K562 (cell line): ENCODE measurements around the gene ODAD4. TPM values are rescaled to one million over a fixed set of nuclear protein-coding genes. Genes with fewer than 3 reads are reported as not detected.
A peak's percentile ranks its signal among the peaks of the same experiment; 100 is the strongest.

Experiments used
- CHD2 ChIP-seq: IDR thresholded peaks from 2 replicates; pipeline ENCODE4 v1.6.1; 2011; ENCODE audit warnings: low read depth, low read length
- CSDE1 ChIP-seq, 2 experiments: fragments of 450-650 bp; IDR thresholded peaks; 2 replicates each; pipeline ENCODE4 v1.6.1; 2016; ENCODE audit warnings: mild to moderate bottlenecking in 1 of 2
- GATAD2A ChIP-seq: fragments of 450-650 bp; IDR thresholded peaks from 2 replicates; pipeline ENCODE4 v1.6.1; 2017
- HMGN3 ChIP-seq: IDR thresholded peaks from 2 replicates; pipeline ENCODE4 v1.6.1; 2011; ENCODE audit warnings: borderline replicate concordance, low read depth, mild to moderate bottlenecking, mixed read lengths, low read length; ENCODE audit not compliant: insufficient read length; ENCODE audit errors: extremely low read depth
- KDM5B ChIP-seq: fragments of 200-600 bp; sonication (generic); IDR thresholded peaks from 2 replicates; pipeline ENCODE4 v1.6.1; 2012; ENCODE audit warnings: low read depth, mild to moderate bottlenecking, moderate library complexity, low read length, control low read depth, inconsistent platforms; ENCODE audit not compliant: insufficient replicate concordance
- L3MBTL2 ChIP-seq: fragments of 450-650 bp; IDR thresholded peaks from 2 replicates; pipeline ENCODE4 v1.6.1; 2016; ENCODE audit warnings: mild to moderate bottlenecking, moderate library complexity
- MAZ ChIP-seq, 2 experiments: fragments of 450-650 bp in 1 of 2; sonication (generic) in 1 of 2; formaldehyde crosslinking; IDR thresholded peaks in 1 of 2; conservative IDR thresholded peaks in 1 of 2; 2 replicates each; pipeline versions ENCODE4 v1.4.0 to v1.5.0; 2020; ENCODE audit warnings: mild to moderate bottlenecking in 1 of 2, missing genetic modification reagents in 1 of 2
- MECOM ChIP-seq: fragments of 250-450 bp; sonication (Bioruptor Pico); IDR thresholded peaks from 2 replicates; pipeline ENCODE4 v1.8.0; 2022; ENCODE audit warnings: inconsistent platforms
- SNRNP70 ChIP-seq: fragments of 200-400 bp; formaldehyde crosslinking; optimal IDR thresholded peaks from 2 replicates; pipeline ENCODE3; 2017; ENCODE audit warnings: low read depth, low read length
- SRSF9 ChIP-seq: fragments of 200-400 bp; formaldehyde crosslinking; IDR thresholded peaks from 2 replicates; pipeline ENCODE4 v1.6.1; 2017; ENCODE audit warnings: low read depth, low read length, borderline replicate concordance
- TCF7L2 ChIP-seq: fragments of 150-350 bp; IDR thresholded peaks from 2 replicates; pipeline ENCODE4 v1.6.1; 2016; ENCODE audit warnings: low read depth, mild to moderate bottlenecking, low read length, moderate library complexity
- ZNF507 ChIP-seq: conservative IDR thresholded peaks from 2 replicates; pipeline ENCODE4 v1.6.1; 2017; ENCODE audit warnings: missing genetic modification characterization, missing compliant biosample characterization
- polyA plus RNA-seq, 8 experiments: library from polyadenylated mRNA; depleted of rRNA in 4 of 8; stranded (reverse) in 5 of 8; unstranded in 3 of 8; fragments of >200 nt; fragmentation: Nextera tagmentation in 2 of 8; fragmentation: Illumina TruSeq in 1 of 8; extraction: Ambion mirVana in 2 of 8; extraction: Trizol in 1 of 8; gene quantifications; 2 replicates each; pipeline versions ENCODE4 v1.2.1 to v1.2.3, GENCODE V29; 2011 to 2014; ENCODE audit warnings: inconsistent platforms in 1 of 8, missing spikeins in 1 of 8
- total RNA-seq, 7 experiments: library from RNA; depleted of rRNA in 6 of 7; stranded (reverse); fragments of >200 nt in 6 of 7; fragmentation: Illumina TruSeq in 2 of 7; extraction: Trizol in 2 of 7; gene quantifications; 2 replicates each; pipeline versions ENCODE4 v1.2.1 to v1.2.3, GENCODE V29; 2011 to 2021; ENCODE audit warnings: low replicate concordance in 1 of 7
- TF ChIP-seq, protein P1 (sequence below): fragments of 200-800 bp; sonication (Bioruptor generic); IDR thresholded peaks from 2 replicates; pipeline ENCODE4 v1.6.1; 2017; ENCODE audit warnings: missing genetic modification characterization, missing compliant biosample characterization
- TF ChIP-seq, protein P2 (sequence below): sonication (generic); formaldehyde crosslinking; IDR thresholded peaks from 2 replicates; pipeline ENCODE4 v1.8.0; 2022; ENCODE audit warnings: missing genetic modification reagents, mild to moderate bottlenecking, borderline replicate concordance
- TF ChIP-seq, protein P3 (sequence below), 2 experiments: fragments of 450-650 bp; conservative IDR thresholded peaks; 2 replicates each; pipeline ENCODE4 v1.6.1; 2017; ENCODE audit warnings: mild to moderate bottlenecking in 2 of 2, moderate library complexity in 2 of 2
- TF ChIP-seq, protein P4 (sequence below): fragments of 450-650 bp; IDR thresholded peaks from 2 replicates; pipeline ENCODE4 v1.6.1; 2016; ENCODE audit warnings: borderline replicate concordance
- TF ChIP-seq, protein P5 (sequence below): fragments of 450-650 bp; IDR thresholded peaks from 2 replicates; pipeline ENCODE4 v1.6.1; 2017; ENCODE audit warnings: antibody characterized with exemption, mild to moderate bottlenecking

Gene ODAD4
- total and polyA plus RNA-seq, 9 of the 15 experiments (the other 6 are each of a cell fraction or from before 2014, with no cell fraction given) = 0.09 to 0.98 (median 0.51) TPM

DNA sequence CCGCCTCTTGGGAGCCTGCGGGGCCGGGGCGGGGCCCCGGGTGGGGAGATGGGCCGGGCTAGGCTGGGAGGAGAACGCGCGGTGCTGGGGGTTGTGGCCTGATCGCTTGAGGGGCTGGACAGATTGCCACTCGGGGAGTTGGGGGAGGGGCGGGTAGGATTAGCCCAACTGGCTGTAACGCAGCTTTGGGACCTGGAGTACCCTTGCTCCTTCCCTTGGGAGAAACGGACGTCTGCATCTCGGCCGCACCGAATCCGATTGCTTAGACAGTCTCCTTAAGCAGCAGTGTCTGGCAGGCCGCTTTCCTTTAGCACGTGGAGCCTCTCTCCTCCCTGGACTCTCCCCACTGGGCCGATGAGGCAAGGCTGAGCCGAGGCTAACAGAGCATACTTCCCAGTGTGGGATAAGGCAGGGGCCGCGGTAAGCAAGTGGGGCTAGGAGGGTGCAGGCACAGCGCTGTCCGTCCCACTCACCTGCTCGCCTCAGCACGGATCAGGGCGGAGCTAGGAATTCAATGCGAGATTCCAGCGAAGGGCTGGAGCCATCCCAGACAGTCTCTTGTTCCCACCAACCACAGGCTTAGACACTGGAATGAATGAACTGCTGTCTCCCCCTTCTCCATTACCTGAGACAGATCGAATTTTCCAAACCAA, 11.1 kb upstream of the ODAD4 start (continued):
- TF ChIP-seq HMGN3 = peak; percentile 28
- no peak for TF ChIP-seq MECOM (CRISPR knock-in tag)
- TF ChIP-seq SRSF9 = no peak
- TF ChIP-seq CSDE1 (IDR thresholded peaks at IDR 0.05) = no peak
- TF ChIP-seq, protein P1, sequence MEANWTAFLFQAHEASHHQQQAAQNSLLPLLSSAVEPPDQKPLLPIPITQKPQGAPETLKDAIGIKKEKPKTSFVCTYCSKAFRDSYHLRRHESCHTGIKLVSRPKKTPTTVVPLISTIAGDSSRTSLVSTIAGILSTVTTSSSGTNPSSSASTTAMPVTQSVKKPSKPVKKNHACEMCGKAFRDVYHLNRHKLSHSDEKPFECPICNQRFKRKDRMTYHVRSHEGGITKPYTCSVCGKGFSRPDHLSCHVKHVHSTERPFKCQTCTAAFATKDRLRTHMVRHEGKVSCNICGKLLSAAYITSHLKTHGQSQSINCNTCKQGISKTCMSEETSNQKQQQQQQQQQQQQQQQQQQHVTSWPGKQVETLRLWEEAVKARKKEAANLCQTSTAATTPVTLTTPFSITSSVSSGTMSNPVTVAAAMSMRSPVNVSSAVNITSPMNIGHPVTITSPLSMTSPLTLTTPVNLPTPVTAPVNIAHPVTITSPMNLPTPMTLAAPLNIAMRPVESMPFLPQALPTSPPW = peak; percentile 0; the same call in 1 of the 2 replicates
- TF ChIP-seq, protein P2, sequence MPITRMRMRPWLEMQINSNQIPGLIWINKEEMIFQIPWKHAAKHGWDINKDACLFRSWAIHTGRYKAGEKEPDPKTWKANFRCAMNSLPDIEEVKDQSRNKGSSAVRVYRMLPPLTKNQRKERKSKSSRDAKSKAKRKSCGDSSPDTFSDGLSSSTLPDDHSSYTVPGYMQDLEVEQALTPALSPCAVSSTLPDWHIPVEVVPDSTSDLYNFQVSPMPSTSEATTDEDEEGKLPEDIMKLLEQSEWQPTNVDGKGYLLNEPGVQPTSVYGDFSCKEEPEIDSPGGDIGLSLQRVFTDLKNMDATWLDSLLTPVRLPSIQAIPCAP = no peak
- no peak for TF ChIP-seq GATAD2A
- peak; percentile 19 for TF ChIP-seq KDM5B
- TF ChIP-seq ZNF507 = no peak
- TF ChIP-seq TCF7L2 = no peak
- no peak for TF ChIP-seq SNRNP70
- TF ChIP-seq, protein P3, sequence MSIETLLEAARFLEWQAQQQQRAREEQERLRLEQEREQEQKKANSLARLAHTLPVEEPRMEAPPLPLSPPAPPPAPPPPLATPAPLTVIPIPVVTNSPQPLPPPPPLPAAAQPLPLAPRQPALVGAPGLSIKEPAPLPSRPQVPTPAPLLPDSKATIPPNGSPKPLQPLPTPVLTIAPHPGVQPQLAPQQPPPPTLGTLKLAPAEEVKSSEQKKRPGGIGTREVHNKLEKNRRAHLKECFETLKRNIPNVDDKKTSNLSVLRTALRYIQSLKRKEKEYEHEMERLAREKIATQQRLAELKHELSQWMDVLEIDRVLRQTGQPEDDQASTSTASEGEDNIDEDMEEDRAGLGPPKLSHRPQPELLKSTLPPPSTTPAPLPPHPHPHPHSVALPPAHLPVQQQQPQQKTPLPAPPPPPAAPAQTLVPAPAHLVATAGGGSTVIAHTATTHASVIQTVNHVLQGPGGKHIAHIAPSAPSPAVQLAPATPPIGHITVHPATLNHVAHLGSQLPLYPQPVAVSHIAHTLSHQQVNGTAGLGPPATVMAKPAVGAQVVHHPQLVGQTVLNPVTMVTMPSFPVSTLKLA (conservative IDR thresholded peaks at IDR 0.05) = peak; percentile 76
- peak in 1 of 2 experiments; percentile 68; a peak in 2 of 4 replicates for TF ChIP-seq MAZ (CRISPR knock-in tag; conservative IDR thresholded peaks at IDR 0.05 in 1 of 2, IDR thresholded peaks at IDR 0.05 in 1 of 2)
- TF ChIP-seq, protein P4, sequence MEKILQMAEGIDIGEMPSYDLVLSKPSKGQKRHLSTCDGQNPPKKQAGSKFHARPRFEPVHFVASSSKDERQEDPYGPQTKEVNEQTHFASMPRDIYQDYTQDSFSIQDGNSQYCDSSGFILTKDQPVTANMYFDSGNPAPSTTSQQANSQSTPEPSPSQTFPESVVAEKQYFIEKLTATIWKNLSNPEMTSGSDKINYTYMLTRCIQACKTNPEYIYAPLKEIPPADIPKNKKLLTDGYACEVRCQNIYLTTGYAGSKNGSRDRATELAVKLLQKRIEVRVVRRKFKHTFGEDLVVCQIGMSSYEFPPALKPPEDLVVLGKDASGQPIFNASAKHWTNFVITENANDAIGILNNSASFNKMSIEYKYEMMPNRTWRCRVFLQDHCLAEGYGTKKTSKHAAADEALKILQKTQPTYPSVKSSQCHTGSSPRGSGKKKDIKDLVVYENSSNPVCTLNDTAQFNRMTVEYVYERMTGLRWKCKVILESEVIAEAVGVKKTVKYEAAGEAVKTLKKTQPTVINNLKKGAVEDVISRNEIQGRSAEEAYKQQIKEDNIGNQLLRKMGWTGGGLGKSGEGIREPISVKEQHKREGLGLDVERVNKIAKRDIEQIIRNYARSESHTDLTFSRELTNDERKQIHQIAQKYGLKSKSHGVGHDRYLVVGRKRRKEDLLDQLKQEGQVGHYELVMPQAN = peak; percentile 60; the same call in 1 of the 2 replicates
- TF ChIP-seq CHD2 = no peak
- peak; percentile 71 for TF ChIP-seq L3MBTL2
- TF ChIP-seq, protein P5, sequence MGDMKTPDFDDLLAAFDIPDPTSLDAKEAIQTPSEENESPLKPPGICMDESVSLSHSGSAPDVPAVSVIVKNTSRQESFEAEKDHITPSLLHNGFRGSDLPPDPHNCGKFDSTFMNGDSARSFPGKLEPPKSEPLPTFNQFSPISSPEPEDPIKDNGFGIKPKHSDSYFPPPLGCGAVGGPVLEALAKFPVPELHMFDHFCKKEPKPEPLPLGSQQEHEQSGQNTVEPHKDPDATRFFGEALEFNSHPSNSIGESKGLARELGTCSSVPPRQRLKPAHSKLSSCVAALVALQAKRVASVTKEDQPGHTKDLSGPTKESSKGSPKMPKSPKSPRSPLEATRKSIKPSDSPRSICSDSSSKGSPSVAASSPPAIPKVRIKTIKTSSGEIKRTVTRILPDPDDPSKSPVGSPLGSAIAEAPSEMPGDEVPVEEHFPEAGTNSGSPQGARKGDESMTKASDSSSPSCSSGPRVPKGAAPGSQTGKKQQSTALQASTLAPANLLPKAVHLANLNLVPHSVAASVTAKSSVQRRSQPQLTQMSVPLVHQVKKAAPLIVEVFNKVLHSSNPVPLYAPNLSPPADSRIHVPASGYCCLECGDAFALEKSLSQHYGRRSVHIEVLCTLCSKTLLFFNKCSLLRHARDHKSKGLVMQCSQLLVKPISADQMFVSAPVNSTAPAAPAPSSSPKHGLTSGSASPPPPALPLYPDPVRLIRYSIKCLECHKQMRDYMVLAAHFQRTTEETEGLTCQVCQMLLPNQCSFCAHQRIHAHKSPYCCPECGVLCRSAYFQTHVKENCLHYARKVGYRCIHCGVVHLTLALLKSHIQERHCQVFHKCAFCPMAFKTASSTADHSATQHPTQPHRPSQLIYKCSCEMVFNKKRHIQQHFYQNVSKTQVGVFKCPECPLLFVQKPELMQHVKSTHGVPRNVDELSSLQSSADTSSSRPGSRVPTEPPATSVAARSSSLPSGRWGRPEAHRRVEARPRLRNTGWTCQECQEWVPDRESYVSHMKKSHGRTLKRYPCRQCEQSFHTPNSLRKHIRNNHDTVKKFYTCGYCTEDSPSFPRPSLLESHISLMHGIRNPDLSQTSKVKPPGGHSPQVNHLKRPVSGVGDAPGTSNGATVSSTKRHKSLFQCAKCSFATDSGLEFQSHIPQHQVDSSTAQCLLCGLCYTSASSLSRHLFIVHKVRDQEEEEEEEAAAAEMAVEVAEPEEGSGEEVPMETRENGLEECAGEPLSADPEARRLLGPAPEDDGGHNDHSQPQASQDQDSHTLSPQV = peak; percentile 85
